KBM-7 (cell line): ENCODE data around the gene LHPP.

Source experiments
- DNase-seq: peaks from one replicate; pipeline ENCODE4 v3.0.0-alpha.2; 2015
- in situ Hi-C: fragments of 300-500 bp; cut with MboI; formaldehyde crosslinking; loops from 2 replicates; pipeline ENCODE4 v1.14.3; 2020; ENCODE audit warnings: low sequenced_read_pairs, low pct_unique_long_range_greater_than_20kb, mixed read lengths

The LHPP gene

GRCh38 chr10:124593431-124593985, 131.9 kb downstream of the LHPP start:
- no peak for DNase-seq
- in situ Hi-C loops: no loop called here

DNA sequence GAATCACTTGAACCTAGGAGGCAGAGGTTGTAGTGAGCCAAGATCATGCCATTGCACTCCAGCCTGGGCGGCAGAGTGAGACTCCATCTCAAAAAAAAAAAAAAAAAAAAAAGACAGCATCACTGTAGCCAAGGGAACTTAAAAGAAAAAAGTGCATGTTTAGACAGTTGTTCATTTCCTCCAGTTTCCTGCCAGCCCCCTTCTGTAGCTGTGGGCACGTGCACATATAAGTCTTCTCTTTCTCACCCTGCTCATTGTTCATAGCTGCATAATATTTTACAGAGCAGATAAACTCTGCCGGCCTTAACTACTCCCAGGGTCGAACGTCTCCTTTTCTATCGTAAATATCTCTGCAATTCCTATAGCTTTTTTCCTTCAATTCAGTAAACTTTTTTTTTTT, 132.6 kb downstream of the LHPP start:
- in situ Hi-C loops: no loop called here

DNA sequence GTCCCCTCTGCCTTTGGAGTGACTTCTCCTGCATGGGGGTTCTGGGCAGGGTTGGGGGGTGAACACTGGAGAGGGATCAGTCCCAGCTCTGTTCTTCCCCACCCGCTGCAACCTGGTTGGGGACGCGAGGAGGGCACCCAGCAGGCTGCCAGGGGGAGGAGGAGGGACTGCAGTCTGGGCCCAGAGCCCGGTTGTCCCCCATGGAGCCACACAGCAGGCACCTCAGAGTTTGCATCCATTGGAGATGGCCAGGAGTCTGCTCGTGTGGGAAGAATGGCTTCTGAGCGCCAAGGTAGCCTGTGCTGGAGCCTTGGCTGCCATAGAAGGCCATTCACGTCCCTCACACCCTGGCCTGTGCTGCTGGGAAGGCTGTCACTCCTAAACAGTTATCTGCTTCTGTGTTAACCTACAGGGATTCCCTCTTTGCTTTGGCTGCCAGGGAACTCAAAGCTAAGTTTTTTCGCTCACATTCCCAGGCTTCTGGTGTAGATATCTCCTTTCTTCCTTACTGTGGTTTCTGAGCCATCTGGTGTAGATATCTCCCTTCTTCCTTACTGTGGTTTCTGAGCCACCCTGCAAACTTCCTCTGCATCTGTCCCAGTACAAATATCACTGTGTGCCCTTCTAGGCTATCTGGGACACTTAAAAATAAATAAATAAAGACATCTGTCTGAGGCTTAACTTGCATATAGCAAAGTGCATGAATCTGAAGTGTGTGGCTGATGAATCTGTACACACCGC, 133.7 kb downstream of the LHPP start:
- DNase-seq: peak; percentile 55
- in situ Hi-C loops: no loop called here

More for the DNA sequence above, 132.6 kb downstream of the LHPP start:
- DNase-seq: no peak

DNA sequence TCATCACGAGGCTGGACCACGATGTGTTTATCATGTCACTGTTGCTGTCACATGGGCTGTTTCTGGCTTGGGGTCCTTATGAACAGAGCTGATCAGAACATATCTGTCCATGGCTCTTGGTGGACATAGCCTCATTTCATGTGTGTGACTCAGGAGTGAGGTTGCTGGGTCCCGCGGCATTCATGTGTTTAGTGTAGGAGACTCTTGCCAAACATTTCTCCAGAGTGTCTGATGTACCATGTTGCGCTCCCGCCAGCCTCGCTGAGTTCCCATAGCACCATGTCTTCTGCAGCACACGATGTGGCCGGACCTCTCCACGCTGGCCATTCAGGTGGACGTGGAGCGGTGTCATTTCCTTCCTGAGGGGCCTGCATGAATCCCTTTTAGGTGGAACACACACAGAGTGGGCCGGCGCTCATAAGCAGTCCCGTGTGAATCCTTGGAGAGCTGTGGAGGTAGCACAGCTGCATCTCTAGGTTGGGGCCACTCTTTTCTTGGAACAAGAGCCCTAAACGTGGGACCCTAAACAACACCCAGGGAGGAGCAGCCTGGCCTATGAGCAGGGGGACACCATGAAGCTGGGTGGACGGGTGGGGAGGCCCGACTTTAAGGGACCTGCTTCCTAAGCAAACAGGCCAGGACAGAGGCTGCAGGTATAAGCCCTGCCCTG, 134.6 kb downstream of the LHPP start:
- DNase-seq: no peak
- in situ Hi-C loops: no loop called here

- no peak for DNase-seq
Measured at GRCh38 chr10:124596962-124597845, 135.6 kb downstream of the LHPP start.

GRCh38 chr10:124597846-124598165, 136.2 kb downstream of the LHPP start:
- in situ Hi-C loops: no loop called here
- DNase-seq: no peak

More at GRCh38 chr10:124596962-124597845, 135.6 kb downstream of the LHPP start:
- in situ Hi-C loops: no loop called here

DNA sequence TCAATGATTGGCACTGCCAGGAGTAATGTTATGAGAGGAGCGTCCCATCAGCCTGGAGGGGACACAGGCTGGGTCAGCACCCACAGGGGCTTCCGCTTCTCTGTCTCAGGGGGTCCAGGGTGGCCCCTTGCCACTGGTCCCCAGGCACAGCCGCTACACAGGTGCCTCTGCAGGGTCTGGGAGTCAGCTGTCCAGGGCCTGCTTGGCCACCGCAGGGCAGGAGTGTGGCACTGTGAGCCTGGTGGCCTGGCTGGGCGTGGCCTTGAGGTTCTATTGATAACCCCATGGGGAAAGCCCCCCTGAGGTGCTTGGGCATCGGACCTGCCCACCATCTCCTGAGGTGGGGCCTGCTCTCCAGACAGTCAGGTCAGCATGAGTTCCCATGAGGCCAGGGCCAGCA, 136.6 kb downstream of the LHPP start:
- in situ Hi-C loops: no loop called here
- no peak for DNase-seq

DNA sequence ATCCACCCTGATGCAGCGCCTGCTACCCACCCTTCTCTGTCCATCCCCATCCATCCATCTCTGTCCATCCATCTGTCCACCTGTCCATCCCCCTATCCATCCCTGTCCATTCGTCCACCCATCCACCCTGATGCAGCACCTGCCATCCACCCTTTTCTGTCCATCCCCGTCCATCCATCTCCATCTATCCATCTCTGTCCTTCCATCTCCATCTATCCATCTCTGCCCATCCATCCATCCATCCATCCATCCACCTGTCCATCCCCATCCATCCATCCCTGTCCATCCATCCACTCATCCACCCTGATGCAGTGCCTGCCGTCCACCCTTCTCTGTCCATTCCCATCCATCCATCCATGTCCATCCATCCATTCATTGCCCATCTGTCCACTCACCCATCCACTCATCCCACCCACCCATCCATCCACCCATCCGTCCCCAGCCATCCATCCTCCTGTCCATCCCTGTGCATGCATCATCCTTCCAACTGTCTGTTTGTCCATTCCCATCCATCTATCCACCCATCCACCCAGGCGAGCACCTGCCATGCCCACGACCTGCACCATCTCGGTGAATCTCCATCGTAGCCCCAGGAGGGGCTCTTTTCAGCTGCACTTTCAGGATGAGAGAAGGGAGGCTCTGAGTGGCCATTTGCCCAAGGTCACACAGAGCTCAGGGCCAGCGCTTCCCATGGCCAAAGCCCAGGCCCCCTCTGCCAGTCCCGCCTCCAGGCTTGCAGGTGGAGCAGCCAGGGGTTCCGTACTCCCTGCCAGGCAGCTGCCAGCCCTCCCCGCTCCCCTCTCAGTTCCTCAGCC, 137.4 kb downstream of the LHPP start:
- no peak for DNase-seq
- in situ Hi-C loops: no loop called here

- in situ Hi-C loops: no loop called here
- DNase-seq: no peak
Measured at GRCh38 chr10:124599588-124600050, 138.0 kb downstream of the LHPP start.

DNA sequence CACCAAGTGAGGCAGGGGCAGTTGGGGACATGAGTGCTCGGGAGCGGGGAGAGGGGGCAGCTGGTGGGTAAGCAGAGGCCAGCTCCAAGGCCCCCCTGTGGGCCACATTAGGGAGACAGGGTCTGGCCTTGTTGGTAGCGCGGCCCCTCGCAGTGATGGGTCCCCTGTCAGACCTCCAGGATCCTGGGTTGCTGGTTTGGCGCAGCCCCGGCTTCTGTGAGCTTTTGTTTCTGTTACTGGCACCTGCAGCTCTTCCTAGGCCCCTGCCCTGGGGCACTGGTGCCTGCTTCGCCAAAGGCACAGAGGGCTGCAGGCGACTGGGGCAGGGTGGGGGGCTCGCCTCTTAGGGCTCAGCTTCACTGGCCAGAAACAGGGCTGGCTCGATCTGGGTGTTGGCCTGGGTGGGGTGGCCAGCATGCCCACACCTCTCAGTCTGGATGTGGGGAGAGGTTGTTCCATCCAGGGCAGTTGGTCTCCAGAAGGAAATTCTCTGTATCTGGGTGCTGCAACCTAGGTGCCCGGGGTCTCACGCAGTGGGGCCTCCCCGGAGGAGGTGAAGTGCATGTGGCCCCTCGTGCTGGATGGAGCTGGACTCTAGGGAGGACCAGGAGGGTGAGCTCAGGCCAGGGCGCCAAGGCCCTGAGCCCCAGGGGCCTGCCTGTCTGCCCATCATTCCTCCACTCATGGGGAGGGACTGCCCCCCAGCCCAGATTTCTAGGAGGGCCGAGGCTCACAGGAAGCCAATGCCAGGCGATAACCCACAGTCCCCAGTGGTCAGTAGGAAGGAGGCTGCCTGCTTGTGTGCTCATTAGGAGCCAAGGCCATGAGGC, 138.6 kb downstream of the LHPP start:
- in situ Hi-C loops: no loop called here
- no peak for DNase-seq

- in situ Hi-C loops: no loop called here
Measured at GRCh38 chr10:124601016-124601415, 139.4 kb downstream of the LHPP start.

GRCh38 chr10:124601431-124602120, 140.0 kb downstream of the LHPP start:
- DNase-seq: no peak
- in situ Hi-C loops: no loop called here

More at GRCh38 chr10:124601016-124601415, 139.4 kb downstream of the LHPP start:
- DNase-seq: no peak

- DNase-seq: no peak
Measured at GRCh38 chr10:124602121-124602561, 140.5 kb downstream of the LHPP start.

GRCh38 chr10:124602646-124603365, 141.2 kb downstream of the LHPP start:
- DNase-seq: no peak

More at GRCh38 chr10:124602121-124602561, 140.5 kb downstream of the LHPP start:
- in situ Hi-C loops: no loop called here

DNA sequence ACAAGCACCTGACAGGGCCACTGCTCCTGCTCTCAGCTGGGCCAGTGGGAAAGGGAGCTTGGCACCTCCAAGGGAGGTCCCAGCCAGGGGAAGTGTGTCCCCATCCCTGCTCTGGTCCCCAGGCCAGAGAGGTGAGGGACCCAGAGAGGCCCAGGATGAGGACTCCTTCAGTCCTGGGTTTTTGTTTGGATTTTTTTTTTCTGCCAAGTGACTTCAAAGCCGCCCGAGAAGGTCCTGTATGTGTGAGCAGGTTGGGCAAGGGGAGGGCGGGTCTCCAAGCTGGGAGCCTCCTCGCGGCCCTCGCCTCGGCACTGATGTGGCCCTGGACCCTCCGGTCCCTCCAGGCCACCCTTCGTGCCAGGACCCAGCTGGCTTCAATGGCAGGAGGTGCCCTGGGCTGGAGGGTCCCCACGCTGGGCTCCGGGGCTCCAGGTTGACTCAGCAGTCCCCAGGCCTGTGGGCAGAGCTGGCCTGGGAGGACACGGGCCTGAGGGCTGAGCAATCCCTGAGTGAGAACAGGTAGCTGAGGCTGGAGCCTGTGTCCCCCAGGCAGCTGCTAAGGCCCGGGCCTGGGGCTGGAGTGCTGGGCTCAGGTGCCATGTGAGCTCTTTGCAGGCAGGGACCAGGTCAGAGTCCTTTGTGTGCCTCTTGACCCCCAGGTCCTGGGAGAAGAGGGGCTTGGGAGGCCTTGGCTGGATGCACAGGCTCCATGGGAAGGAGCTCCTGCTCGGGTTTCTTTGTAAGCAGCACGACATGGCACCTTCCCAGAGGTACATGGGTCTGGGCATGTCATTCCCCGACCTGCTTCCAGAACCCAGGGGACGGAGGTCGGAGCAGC, 142.0 kb downstream of the LHPP start:
- in situ Hi-C loops: no loop called here

More at GRCh38 chr10:124602646-124603365, 141.2 kb downstream of the LHPP start:
- in situ Hi-C loops: no loop called here

More for the DNA sequence above, 142.0 kb downstream of the LHPP start:
- no peak for DNase-seq
